Left ventricle myocardium inferior (tissue), 1 donor: ENCODE results near the gene CAPN13. TPM values are rescaled to one million over a fixed set of nuclear protein-coding genes. Genes with fewer than 3 reads are reported as not detected.

ENCODE experiments used
- DNase-seq: peaks from one replicate; pipeline ENCODE4 v3.0.0-alpha.2; 2020
- H3K27ac ChIP-seq: fragments of 200-600 bp; replicated peaks from 2 replicates; pipeline ENCODE4 v1.8.0; 2021
- H3K27me3 ChIP-seq: fragments of 200-600 bp; 2 replicates; pipeline ENCODE4 v1.8.0; 2021; ENCODE audit warnings: low read depth
- H3K36me3 ChIP-seq: fragments of 200-600 bp; 2 replicates; pipeline ENCODE4 v1.8.0; 2021
- H3K4me1 ChIP-seq: fragments of 200-600 bp; 2 replicates; pipeline ENCODE4 v1.8.0; 2021
- H3K4me3 ChIP-seq: fragments of 200-600 bp; 2 replicates; pipeline ENCODE4 v1.8.0; 2021; ENCODE audit warnings: mild to moderate bottlenecking, moderate library complexity
- H3K9me3 ChIP-seq: fragments of 200-600 bp; replicated peaks from 2 replicates; pipeline ENCODE4 v1.8.0; 2021
- intact Hi-C: fragments of 100-400 bp; cut with micrococcal nuclease; formaldehyde crosslinking; loops from one replicate; pipeline ENCODE4 v1.11.0; 2022
- total RNA-seq: library from RNA; stranded (reverse); fragmentation: NEBNext Ultra II Directional; extraction: Animal tissue kit (Norgen Biotek cat#: 25700); gene quantifications from one replicate; pipeline ENCODE4 v1.2.1, GENCODE V29; 2021
- TF ChIP-seq, protein P1 (sequence below): fragments of 200-600 bp; IDR thresholded peaks from 2 replicates; pipeline ENCODE4 v1.8.0; 2021; ENCODE audit warnings: antibody characterized with exemption, mild to moderate bottlenecking, borderline replicate concordance
- donor health status: DM: no; HTN: yes; CAD: no; lungs with severe emphysema.

Gene CAPN13
- total RNA-seq, 1 donor from 2014 or later = not detected

DNA sequence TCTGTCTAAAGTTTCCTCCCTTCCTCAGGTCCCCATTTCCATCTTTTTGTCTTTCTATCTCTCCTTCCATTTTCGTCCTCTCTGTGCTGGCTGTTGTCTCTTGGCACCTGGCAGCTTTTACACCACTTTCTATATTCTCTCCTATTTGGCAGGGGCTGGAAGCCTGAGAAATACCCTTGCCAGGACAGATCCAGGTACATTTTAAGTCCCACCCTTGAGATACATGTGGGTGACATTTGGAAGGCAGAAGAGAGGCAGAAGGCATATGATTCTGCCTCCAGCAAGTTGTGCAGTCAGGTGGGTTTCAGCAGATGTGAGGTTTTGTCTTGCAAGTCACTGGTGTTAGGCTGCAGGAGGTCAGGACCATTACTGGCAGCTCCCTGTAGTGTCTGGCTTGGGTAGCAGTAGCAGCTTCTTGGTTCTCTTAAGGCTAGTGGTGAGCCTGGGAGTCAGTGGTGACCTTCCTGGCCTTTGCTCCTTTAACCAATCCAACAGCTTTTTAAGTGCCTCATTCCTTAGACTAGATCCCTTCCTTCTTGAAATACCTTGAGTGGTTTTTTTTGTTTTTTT lies 90.1 kb downstream of the CAPN13 start:
- intact Hi-C loops = loop anchor here (10.0 kb wide), 2 partner anchors 618 to 808 kb away; no protein-coding TSS in a partner anchor

DNA sequence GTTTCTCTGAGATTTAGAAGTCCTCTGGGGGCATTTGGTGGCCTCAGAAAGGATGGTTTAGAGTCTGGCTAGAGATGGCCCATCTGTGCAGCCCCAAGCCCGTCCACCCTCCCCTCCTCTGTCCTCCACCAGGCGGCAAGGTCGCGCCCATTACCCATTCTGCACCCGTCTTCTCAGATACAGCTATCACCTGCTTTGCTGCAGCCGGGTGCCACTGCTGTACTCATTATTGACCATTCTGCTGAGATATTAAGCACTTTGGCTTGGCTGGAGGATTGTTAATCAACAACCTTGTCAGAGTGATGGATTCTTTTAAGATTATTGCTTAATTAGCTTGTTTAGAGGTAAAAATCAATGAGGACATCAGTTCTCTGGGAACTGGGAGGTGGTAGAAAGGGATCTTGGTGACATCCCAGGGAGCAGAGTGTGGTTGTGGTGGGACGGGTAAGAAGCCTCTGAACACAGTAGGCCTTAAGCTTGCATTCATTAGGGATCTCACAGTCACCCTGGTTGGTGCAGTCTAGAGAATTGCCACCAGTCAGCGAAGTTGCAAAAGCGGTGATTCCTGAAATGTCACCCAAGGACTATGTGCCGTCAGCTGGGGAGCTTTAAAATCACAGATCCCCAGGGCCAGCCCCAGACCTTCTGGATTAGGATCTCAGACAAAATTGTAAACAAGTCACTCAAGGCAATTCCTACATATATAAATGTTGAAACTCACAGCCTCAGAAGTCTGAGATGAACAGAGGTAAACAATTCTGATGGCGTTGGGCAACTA lies 90.9 kb downstream of the CAPN13 start:
- H3K9me3 ChIP-seq = no peaks in the 10 kb centered on the region
- TF ChIP-seq, protein P1, sequence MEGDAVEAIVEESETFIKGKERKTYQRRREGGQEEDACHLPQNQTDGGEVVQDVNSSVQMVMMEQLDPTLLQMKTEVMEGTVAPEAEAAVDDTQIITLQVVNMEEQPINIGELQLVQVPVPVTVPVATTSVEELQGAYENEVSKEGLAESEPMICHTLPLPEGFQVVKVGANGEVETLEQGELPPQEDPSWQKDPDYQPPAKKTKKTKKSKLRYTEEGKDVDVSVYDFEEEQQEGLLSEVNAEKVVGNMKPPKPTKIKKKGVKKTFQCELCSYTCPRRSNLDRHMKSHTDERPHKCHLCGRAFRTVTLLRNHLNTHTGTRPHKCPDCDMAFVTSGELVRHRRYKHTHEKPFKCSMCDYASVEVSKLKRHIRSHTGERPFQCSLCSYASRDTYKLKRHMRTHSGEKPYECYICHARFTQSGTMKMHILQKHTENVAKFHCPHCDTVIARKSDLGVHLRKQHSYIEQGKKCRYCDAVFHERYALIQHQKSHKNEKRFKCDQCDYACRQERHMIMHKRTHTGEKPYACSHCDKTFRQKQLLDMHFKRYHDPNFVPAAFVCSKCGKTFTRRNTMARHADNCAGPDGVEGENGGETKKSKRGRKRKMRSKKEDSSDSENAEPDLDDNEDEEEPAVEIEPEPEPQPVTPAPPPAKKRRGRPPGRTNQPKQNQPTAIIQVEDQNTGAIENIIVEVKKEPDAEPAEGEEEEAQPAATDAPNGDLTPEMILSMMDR = no peak
- H3K4me1 ChIP-seq = no peaks in the 10 kb centered on the region
- no peak overlapping the region for H3K4me3 ChIP-seq
- H3K27me3 ChIP-seq = peaks cover 7% of the 10 kb centered on the region
- no peak overlapping the region for H3K27ac ChIP-seq
- no peak for DNase-seq
- no peaks in the 10 kb centered on the region for H3K36me3 ChIP-seq
- intact Hi-C loops = loop anchor here (10.0 kb wide), 2 partner anchors 618 to 808 kb away; no protein-coding TSS in a partner anchor

More for the DNA sequence above, 90.1 kb downstream of the CAPN13 start:
- Histone ChIP-seq H3K36me3 (no peaks in the 10 kb centered on the region), H3K27me3 (peaks cover 15% of the 10 kb centered on the region), H3K9me3 (no peaks in the 10 kb centered on the region), H3K4me3 (no peak overlapping the region), H3K27ac (no peak overlapping the region), H3K4me1 (no peaks in the 10 kb centered on the region)
- TF ChIP-seq, protein P1 = no peak
- no peak for DNase-seq

DNA sequence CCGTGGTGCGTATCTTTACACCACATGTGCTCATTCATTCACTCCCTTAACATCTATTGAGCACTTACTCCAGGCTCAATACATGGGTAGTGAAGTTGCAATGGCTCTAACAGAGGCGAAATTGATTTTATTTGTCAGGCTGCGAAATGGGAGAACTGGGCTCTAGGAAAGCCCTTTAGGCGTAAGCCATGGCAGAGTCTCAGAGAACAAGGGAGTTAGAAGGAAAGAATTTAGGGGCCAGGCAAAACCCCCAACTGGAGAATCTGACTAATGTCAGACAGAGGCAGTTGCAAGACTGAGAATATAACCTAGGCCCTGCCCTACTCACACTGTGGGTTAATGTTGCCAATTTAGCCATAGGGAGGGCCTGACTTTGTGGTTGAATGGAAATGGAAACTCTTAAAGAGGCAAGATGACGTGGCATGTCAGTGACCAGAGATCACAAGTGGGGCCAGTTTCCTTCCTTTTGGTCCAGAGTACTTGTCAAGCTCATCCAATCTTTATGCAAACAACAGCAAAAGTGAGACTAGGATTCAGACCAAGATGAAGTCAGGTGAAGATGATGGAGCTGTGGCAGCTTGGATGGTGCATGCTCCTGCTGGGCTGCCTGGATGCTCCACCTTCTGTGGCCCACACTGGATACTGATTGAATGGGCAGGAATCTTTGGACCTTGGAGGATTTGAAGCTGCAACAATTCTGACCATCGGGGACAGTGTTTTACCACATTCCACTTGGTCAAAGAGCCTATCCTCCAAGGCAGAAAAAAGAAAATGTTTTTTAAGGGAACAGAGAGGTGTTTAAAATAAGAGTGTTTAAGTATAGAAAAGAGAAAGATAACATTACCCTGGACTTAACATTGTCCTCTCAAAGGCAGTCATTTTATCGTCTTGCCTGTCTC lies 92.2 kb downstream of the CAPN13 start:
- no peaks in the 10 kb centered on the region for H3K36me3 ChIP-seq
- TF ChIP-seq, protein P1 = no peak
- peaks cover 3% of the 10 kb centered on the region for H3K27me3 ChIP-seq
- H3K27ac ChIP-seq = no peak overlapping the region
- H3K4me1 ChIP-seq = no peaks in the 10 kb centered on the region
- H3K4me3 ChIP-seq = no peak overlapping the region
- H3K9me3 ChIP-seq = no peaks in the 10 kb centered on the region
- no peak for DNase-seq
- intact Hi-C loops = loop anchor here (5.0 to 10.0 kb wide), 4 partner anchors 457 to 810 kb away; no protein-coding TSS in a partner anchor

DNA sequence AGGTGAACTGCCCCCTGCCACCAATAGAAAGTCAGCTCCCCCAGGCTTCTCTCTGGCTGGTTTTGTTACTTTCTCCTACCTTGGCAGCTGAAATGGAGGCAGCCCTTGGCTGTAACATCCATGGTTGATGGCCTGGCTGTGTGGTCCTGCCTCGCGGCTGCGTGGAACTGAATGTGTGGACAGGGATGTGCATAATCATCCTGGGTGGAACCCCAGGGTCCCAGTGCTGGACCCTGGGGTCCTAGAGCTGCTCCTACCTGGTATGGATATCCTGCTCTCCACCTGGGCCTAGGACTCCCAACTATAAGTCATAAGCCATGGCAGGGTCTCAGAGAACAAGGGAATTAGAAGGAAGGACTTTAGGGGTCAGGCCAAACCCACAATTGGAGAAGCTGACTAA lies 93.5 kb downstream of the CAPN13 start:
- Histone ChIP-seq H3K4me1 (peaks cover 9% of the 10 kb centered on the region), H3K36me3 (no peaks in the 10 kb centered on the region), H3K9me3 (no peaks in the 10 kb centered on the region), H3K27ac (no peak overlapping the region), H3K27me3 (peaks cover 3% of the 10 kb centered on the region), H3K4me3 (no peak overlapping the region)
- intact Hi-C loops = loop anchor here (5.0 to 10.0 kb wide), 4 partner anchors 459 to 811 kb away; no protein-coding TSS in a partner anchor
- TF ChIP-seq, protein P1 = no peak
- DNase-seq = no peak

DNA sequence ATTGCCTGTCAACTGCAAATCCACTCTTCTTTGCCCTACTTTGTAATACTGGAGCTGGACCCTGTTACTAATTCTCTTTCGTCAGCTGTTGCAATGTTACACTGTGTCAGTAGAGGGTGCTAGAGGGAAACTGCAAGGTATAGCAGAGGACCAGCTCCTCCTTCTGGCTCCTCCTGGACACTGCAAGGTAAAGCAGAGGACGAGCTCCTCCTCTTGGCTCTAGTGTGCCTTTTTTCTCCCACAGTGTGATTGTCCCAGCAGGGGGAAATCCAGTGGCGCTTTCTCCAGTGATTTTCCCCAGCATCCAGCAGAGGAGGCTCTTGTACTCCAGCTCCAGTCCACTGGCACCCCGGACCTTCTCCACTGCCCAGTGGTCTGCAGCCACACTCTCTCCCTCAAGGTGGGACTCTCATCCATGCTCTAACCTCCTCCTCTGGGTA lies 95.6 kb downstream of the CAPN13 start:
- DNase-seq = peak; percentile 77
- TF ChIP-seq, protein P1 = no peak
- no peaks in the 10 kb centered on the region for H3K27me3 ChIP-seq
- no peaks in the 10 kb centered on the region for H3K36me3 ChIP-seq
- H3K4me1 ChIP-seq = peaks cover 12% of the 10 kb centered on the region
- no peaks in the 10 kb centered on the region for H3K9me3 ChIP-seq
- intact Hi-C loops = loop anchor here (5.0 to 10.0 kb wide), 4 partner anchors 461 to 813 kb away; no protein-coding TSS in a partner anchor
- no peak overlapping the region for H3K27ac ChIP-seq
- H3K4me3 ChIP-seq = no peak overlapping the region
